MM.1S (cell line): ENCODE data around the gene ITPRIPL1.

Experiments
- EZH2 ChIP-seq: fragments of 300-600 bp; sonication (generic); optimal IDR thresholded peaks from 2 replicates; pipeline ENCODE3; 2017; ENCODE audit warnings: low read depth, mild to moderate bottlenecking, antibody characterized with exemption, low read length, mixed read lengths
- TF ChIP-seq, protein P1 (sequence below): fragments of 300-600 bp; sonication (generic); IDR thresholded peaks from 2 replicates; pipeline ENCODE4 v1.5.1; 2016; ENCODE audit warnings: antibody characterized with exemption, low read length, mixed read lengths

DNA sequence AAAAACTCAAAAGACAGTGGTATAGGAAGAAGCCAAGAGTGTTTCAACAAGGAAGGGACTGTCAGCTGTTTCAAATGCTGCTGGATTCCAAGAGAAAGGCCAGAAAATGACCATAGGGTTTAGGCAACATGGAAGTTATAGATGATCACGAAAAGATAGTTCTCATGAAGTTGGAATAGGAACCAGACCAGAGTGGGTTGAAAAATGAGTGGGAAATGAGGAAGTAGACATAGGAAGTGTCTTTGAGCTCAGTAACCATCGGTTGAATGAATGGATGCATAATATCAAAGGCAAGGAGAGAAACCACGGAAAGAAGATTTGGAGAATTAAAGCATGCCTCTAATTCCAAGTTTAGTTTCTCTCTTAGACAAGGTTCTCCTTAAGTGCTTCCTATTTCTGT, 11.8 kb downstream of the ITPRIPL1 start:
- TF ChIP-seq, protein P1, sequence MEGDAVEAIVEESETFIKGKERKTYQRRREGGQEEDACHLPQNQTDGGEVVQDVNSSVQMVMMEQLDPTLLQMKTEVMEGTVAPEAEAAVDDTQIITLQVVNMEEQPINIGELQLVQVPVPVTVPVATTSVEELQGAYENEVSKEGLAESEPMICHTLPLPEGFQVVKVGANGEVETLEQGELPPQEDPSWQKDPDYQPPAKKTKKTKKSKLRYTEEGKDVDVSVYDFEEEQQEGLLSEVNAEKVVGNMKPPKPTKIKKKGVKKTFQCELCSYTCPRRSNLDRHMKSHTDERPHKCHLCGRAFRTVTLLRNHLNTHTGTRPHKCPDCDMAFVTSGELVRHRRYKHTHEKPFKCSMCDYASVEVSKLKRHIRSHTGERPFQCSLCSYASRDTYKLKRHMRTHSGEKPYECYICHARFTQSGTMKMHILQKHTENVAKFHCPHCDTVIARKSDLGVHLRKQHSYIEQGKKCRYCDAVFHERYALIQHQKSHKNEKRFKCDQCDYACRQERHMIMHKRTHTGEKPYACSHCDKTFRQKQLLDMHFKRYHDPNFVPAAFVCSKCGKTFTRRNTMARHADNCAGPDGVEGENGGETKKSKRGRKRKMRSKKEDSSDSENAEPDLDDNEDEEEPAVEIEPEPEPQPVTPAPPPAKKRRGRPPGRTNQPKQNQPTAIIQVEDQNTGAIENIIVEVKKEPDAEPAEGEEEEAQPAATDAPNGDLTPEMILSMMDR: no peak
- no peak for TF ChIP-seq EZH2
